Caki2 (cell line): Measurements from ENCODE around the gene CREB1. TPM values are rescaled to one million over a fixed set of nuclear protein-coding genes. Genes with fewer than 3 reads are reported as not detected.

ENCODE experiments used
- DNase-seq: peaks from one replicate; pipeline ENCODE4 v3.0.0-alpha.2; 2015; ENCODE audit warnings: low read depth
- in situ Hi-C: cut with HindIII; loops from 2 replicates; pipeline ENCODE4 v1.10.0; 2016; ENCODE audit warnings: low sequenced_read_pairs, low pct_unique_long_range_greater_than_20kb, mixed read lengths
- total RNA-seq: library from RNA; depleted of rRNA; stranded (reverse); fragments of >200 nt; shearing (Covaris generic); gene quantifications from 2 replicates; pipeline ENCODE4 v1.2.3, GENCODE V29; 2014; ENCODE audit warnings: low replicate concordance

The CREB1 gene
- total RNA-seq, 1 experiment from 2014 or later = 31.0 TPM

DNA sequence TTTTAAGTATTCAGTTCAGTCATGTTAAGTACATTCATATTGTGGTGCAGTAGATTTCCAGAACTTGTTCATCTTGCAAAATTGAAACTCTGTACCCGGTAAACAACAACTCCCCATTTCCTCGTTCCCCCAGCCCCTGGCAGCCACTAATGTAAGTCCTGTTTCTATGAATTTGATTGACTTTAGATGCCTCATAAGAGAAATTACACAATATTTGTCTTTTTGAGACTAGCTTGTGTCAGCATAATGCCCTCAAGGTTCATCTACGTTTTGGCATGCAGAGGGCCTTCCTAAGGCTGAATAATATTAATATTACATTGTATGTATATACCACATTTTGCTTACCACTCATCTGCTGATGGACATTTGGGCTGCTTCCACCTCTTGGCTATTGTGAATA, 64.5 kb downstream of the CREB1 start:
- no peak for DNase-seq
- in situ Hi-C loops = no loop called here

DNA sequence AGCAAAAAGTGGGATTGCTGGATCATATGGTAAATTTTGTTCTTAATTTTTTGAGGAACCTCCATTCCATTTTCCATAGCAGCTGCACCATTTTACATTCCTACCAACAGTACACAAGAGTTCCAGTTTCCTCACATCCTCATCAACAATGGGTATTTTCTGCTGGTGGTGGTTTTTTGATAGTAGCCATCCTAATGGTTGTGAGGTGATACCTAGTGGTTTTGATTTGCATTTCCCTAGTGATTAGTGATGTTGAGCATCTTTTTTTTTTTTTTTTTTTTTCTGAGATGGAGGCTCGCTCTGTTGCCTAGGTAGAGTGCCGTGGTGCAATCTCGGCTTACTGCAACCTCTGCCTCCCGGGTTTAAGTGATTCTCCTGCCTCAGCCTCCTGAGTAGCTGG, 65.0 kb downstream of the CREB1 start:
- in situ Hi-C loops = no loop called here

DNA sequence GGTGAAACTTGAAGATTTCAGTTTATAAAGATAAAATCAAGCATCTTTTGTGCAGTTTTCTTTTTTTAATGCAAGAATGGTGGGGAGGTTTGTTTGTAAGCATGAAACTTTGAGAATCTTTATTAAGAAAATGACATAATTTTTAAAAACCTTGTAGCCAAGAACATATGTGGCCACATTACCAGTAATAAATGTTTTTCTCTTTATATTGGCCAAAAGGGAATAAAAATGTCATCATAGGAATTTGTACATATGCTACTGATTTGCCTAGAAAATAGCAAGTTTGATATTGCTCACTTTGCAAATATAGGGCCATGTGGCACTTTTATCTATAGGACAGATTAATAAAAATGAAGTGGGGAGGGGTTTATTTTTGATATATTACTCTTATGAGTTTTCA, 69.9 kb downstream of the CREB1 start:
- no peak for DNase-seq
- in situ Hi-C loops = no loop called here

More for the DNA sequence above, 65.0 kb downstream of the CREB1 start:
- no peak for DNase-seq

DNA sequence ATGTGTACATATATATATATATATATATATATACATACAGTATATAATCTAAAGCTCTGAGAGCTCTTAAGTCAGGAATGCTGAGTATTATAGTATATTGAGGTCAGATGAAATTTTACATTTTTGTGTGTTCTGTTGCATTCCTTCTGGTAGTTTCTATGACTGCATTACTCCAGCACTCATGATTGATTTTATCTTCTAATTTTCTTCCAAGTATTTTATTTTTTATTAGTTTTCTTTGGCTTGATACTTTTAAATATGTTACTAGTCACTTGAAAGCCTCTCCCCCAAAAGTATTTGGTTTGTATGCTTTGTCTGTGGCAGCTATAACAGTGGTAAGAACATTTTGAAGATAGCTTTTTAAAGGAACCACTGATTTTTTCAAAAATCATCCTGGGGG, 70.5 kb downstream of the CREB1 start:
- DNase-seq = no peak
- in situ Hi-C loops = no loop called here

DNA sequence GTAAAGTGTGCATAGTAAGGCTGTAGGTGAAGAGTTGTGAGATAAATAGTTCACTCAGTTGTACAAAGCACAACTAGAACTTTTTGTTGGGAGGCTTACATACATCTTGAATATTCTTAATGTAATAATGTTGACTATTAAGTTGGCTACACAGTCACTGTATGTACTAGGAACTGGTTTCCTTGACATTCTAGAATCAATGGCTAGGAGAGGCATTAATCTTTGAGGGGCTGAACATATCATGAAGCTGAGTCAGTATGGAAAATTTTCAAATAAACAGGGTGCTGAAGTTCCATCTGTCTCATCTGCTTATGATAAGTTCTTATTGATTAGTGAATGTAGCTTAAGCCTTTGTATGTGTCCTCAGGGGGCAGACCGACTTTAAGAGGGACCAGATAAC, 72.0 kb downstream of the CREB1 start:
- no peak for DNase-seq
- in situ Hi-C loops = no loop called here

DNA sequence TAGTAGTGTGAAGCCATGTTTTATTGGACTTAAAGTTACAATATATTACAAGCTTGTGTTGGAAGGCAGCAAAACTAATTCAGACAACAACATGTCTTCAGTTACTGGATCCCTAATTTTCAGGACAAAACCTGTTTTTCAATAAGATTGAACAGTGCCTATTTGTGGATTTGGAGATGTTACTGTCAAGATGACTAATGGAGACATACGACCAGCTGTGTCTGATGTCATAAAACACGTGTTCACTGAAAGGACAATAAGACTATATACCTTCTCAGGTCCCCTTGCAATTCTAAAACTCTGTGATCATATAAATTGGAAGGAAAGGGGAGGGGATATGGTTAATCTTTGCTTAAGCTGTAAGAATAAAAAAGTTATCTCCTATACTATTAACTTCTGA, 73.7 kb downstream of the CREB1 start:
- in situ Hi-C loops = no loop called here
- no peak for DNase-seq

DNA sequence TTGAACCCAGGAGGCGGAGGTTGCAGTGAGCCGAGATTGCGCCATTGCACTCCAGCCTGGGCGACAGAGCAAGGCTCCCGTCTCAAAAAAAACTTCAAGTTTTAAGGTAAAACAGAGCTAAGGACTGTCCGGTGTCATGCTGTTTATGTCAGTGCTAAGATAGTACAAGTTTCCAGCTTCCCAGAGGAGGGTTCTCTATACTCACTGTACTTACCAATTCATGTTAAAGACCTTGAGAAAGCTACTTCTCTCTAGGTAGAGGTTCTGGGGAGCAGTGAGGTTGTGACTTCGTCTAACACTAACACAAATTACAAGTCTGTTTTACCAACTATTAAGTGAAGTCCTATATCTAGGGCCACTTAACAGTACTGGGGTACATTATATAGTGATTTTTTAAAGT, 76.6 kb downstream of the CREB1 start:
- DNase-seq = no peak
- in situ Hi-C loops = no loop called here

DNA sequence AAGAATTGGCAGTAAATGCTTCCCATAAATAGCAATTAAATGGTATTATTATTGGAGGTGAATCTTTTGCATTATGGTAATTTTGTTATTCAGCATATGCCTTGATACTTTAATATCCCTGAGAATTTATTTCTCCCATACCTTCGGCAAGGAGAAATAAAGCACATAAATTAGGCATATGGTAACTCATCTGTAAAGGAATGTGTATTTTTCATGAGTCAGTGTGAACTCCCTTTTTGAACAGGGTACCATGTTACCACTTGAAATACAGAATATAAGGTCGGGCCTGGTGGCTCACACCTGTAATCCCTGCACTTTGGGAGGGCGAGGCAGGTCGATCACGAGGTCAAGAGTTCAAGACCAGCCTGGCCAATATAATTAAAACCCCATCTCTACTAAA, 77.1 kb downstream of the CREB1 start:
- in situ Hi-C loops = no loop called here
- no peak for DNase-seq

DNA sequence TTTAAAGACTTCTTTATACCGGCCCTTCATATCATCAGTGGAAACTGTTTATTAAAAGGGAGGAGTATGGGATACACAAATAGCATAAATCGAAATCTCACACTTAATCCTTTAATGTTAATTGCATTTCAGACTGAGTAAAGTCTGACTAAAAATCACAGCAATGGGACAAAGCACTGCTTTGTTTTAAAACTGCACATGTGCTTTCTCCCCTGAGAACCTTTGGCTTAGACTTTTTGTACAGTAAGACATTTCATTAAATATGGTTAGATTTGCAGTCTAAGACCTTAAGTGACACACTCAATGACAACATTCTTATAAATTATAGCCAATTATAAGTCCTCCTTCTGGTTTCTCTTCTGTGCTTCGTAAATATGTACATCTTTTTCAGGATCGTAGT, 83.0 kb downstream of the CREB1 start:
- in situ Hi-C loops = no loop called here
- no peak for DNase-seq

DNA sequence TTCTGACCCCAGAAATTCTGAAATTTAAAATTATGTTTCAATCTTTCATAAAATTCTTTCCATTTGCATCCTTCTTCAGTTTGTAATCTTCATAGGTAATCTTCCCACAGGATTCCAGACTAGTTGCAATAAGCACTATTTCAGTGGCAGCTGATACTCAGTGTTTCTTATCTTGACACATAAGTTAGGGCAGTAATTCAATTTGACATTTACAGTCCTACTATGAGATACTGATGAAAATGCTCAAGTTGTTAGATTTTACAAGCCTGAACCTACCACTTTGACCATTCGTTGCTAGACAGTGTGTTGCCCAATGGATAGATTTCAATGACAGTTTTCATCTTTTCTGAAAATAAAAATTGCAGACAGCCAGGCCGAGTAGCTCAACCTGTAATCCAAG, 85.1 kb downstream of the CREB1 start:
- DNase-seq = no peak
- in situ Hi-C loops = no loop called here

DNA sequence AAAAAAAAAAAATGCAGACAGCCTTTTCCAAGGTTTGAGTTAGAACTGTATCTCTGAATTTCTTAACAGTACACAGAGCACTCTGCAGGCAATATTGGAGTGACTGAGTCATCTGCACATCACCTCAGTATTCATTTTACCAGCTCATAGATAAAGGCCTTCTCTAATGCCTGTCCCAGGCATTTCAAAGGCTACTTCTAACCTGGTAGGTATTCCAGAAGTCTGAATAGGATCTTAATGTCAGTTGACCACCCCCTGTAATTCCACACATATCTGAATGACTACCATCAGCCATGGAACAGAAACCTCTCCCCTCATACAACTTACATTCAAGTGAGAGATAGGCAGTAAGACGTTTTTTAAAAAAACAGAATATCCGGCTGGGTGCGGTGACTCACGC, 86.4 kb downstream of the CREB1 start:
- in situ Hi-C loops = no loop called here

DNA sequence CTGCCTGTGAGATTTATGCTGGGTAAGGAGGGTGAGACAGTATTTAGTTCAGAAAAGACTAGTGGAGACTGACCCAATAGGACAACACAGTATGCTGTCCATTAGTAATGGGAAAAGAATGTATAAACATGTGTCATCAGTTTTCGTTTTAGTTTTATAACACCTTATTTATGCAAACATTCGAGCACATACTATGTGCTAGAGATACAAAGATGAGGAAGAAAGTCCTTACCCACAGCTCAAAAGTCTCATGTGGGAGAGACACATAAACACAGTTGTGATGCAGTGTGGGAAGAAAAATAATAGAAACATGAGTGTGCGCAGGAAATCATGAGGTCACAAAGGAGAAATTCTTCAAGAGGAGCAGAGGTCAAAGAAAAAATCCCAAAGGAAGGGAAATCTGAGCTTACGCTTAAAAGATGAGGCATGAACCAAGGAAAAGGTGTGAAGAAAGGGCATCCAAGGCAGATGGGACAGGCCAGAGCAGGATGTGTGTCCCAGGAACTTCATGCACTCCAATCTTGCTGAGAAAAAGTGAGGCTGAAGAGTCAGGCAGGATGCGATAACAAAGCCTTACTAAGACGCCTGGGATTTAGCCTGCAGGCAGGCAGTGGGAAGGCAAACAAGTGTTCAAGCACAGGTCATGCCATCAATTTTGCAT, 87.4 kb downstream of the CREB1 start:
- DNase-seq = peak; percentile 88
- in situ Hi-C loops = no loop called here

More for the DNA sequence above, 86.4 kb downstream of the CREB1 start:
- DNase-seq = peak; percentile 55

DNA sequence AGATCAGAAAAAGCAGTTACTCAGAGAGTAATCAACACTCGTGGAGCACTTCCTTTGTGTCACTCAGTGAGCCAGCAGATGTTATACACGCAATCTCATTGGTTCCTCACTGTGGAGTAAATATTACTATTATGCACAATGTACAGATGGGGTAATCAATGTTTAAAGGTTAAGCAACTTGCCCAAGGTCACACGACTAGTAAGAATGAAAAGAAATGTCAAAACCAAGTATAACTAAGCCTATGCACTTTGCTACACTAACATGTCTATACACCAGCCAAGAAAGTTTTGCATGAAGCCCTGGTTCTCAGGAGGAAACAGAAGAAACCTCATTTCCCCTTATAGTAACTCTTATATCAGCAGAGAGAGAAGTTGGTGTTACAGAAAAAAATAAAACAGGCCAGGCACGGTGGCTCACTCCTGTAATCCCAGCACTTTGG, 90.0 kb downstream of the CREB1 start:
- in situ Hi-C loops = no loop called here

DNA sequence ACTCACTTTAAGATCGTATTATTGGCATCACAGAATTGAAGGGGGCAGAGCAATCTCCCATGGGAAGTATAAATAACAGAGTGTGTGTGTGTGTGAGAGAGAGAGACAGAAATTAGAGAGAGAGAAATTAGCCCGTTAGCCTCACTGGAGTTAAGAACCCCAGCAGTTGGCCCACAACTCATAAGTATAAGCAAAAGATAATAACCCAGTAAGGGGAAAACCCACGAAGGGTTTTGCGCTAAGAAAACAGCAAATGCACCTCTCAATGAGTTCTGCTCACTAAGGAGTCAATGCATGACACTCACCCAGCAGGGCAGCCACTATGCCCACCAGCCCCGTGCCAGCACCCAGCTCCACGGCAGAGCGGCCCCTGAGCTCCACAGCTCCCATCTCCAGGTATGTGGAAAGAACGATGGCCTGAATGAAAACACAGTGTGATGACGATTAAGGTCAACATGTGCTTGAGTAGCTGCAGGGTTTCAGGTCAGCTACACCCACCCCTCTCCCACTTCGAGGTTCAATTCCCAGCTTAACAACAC, 91.8 kb downstream of the CREB1 start:
- in situ Hi-C loops = no loop called here
- no peak for DNase-seq

More for the DNA sequence above, 90.0 kb downstream of the CREB1 start:
- no peak for DNase-seq

DNA sequence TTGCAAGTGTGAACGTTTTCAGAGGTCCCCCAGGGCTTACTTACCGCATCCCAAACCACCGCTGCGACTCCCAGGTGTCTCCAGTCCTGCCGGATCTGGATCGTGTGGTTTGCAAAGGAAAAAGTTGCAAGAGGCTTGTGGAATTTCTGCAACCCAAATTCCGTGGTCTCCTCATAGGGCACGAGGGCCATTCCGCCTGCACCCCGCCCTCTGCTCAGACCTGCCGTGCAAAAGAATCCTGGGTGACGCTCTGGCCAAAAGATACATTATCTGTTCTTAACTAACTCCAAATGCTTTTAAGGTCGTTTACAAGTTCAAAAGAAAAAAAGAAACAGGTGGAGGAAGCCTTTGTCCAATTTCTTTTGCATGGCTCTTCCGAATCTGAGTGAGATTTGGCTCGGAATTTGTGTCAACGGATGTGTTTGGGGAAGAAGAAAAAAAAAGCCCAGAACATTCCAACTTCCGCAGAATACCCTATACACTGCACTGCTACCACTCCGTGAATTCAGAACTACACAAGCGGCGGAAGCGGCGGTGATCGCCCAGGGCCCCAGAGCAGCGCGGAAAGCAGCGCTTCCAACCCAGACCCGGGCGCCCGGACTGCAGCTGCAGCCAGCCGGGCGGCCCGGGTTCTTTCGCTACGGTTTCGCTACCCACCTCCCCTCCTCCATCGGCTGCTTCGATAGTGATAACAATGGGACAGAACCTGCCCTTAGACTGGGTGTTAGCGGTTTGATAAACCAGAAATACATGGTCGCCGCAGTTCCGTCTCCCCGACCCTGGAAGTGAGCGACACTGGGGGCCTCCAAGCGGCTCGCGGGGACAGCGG, 94.6 kb downstream of the CREB1 start:
- DNase-seq = peak; percentile 52
- in situ Hi-C loops = no loop called here

DNA sequence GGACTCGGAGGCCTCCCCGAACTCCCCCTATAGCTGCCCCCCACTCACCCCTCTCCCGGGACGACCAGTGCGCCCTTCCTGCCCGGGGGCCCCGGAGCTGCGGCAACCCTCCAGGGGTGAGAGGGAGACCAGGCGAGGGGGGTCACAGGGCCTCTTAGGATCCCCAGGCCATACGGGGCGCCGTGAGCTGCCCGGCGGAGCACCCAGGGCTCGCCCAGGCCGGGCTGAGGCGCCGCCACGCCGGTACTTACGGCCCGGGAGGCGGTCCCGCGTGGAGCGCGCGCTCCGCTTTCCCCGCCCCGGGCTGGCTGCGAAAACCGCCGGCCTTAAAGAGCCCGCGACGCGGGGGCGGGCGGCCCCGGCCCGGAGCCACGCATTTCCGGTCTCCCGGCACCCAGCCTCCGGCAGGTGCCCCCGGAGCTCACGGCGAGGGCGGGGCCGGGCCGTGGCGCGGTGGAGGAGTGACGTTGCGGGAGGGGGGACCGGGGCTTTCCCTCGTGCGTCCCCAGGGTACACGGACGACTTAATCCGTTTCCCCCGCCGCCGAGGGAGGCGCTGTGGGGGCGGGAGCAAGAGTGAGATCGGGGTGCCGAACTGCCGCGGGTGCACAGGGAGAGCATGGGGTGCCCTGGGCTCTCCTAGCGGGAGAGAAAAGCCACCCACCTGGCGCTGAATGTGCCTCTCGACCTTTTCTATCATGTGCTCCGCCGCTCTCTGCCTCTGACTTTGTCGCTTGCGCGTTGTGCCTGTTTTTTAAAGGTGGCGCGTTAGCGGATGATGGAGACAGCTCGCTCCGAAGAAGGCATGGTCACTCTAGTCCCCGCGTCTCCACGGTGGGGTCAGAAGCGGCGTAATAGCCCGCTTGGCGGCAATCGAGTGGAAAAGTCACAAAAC, 95.5 kb downstream of the CREB1 start, which contains the start of gene METTL21A:
METTL21A (minus strand) TSS at position 381 of the 894 bp plus-strand sequence. CDS start 1,019 bp downstream, outside the sequence.
- in situ Hi-C loops = no loop called here
- peak; percentile 94 for DNase-seq

DNA sequence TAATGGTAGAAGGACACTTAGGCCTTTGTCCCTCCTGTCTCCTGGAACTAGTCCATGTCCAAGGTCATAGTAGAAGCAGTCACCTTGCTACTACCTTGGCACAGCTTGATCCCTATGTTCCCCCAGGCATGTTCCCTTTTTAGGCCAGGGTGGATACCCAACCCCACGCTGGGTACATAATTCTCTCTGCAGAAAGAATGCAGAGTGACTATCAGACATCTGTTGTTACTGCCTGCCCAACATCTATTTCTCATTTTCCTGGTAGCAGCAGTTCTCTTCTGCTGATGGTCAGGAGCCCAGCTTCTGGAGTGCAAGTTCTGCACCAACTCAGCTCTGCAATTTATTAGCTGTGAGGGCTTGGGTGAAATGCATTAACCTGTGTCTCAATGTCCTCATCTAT, 99.8 kb downstream of the CREB1 start:
- in situ Hi-C loops = no loop called here

DNA sequence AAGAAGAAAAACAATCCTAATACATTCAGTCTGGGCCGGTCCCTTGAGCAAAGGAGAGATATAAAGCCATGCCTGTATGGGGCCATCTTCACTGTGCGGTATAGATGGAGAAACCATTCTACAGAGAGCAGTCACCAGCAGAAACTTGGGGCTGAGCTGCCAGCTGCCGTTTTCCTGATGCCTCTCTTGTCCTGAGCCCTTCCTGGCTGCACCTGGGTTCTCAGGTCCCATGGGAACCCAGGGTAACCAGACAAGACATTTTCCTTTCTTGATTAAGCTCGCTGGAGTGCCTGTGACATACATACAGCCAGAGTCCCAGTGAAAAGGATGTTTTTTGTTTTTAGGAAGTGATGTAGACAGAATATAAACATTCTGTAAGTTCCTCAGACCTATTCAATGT, 100.7 kb downstream of the CREB1 start:
- in situ Hi-C loops = no loop called here
- DNase-seq = no peak

More for the DNA sequence above, 99.8 kb downstream of the CREB1 start:
- DNase-seq = no peak
